H1 (cell line): ENCODE results near the gene XKR7. TPM values are rescaled to one million over a fixed set of nuclear protein-coding genes. Genes with fewer than 3 reads are reported as not detected.

ENCODE experiments used
- CTCF ChIA-PET: fragments of 300-600 bp; sonication (Branson Sonifier 250); formaldehyde crosslinking; loops from one replicate; lab custom pipeline; 2021; ENCODE audit not compliant: partially characterized antibody; lab: Charles Lee
- POLR2A ChIA-PET: fragments of 300-600 bp; sonication (Branson Sonifier 250); formaldehyde crosslinking; loops from one replicate; lab custom pipeline; 2021; ENCODE audit warnings: inconsistent platforms; ENCODE audit not compliant: partially characterized antibody; lab: Charles Lee
- DNase-seq, 2 experiments: peaks; one replicate each; pipeline versions ENCODE4 v3.0.0 to v3.0.0-alpha.2; 2010 to 2022; ENCODE audit warnings: low spot score in 2 of 2, low read depth in 1 of 2, mixed read lengths in 1 of 2
- FAIRE-seq: peaks from 2 replicates; lab custom pipeline; 2011; peaks lifted over from hg19 to GRCh38; lab: Jason Lieb, UNC
- H2AFZ ChIP-seq: 2 replicates; pipeline ENCODE4 v1.8.1; 2012; ENCODE audit warnings: low read length, inconsistent platforms
- H2AK5ac ChIP-seq: 2 replicates; pipeline ENCODE4 v1.6.1; 2013; ENCODE audit warnings: low read depth, low read length
- H2BK120ac ChIP-seq: replicated peaks from 2 replicates; pipeline ENCODE3; 2013; ENCODE audit warnings: low read depth, low read length, inconsistent platforms
- H2BK12ac ChIP-seq: 2 replicates; pipeline ENCODE4 v1.6.1; 2013; ENCODE audit warnings: low read depth, low read length
- H2BK15ac ChIP-seq: 2 replicates; pipeline ENCODE4 v1.6.1; 2013; ENCODE audit warnings: low read length
- H2BK20ac ChIP-seq: 2 replicates; pipeline ENCODE4 v1.6.1; 2013; ENCODE audit warnings: low read length
- H2BK5ac ChIP-seq: 2 replicates; pipeline ENCODE4 v1.6.1; 2013; ENCODE audit warnings: low read depth, low read length
- H3K14ac ChIP-seq: 2 replicates; pipeline ENCODE4 v1.6.1; 2013; ENCODE audit warnings: inconsistent platforms; ENCODE audit not compliant: insufficient read length
- H3K18ac ChIP-seq: 2 replicates; pipeline ENCODE4 v1.6.1; 2013; ENCODE audit warnings: low read length; ENCODE audit errors: extremely low read depth
- H3K23ac ChIP-seq: 2 replicates; pipeline ENCODE4 v1.6.1; 2013; ENCODE audit warnings: inconsistent platforms; ENCODE audit not compliant: insufficient read length
- H3K23me2 ChIP-seq: 2 replicates; pipeline ENCODE4 v1.6.1; 2013; ENCODE audit warnings: low read depth, low read length
- H3K27ac ChIP-seq: 2 replicates; pipeline ENCODE4 v1.6.1; 2011; ENCODE audit warnings: low read depth, low read length, inconsistent platforms
- H3K27me3 ChIP-seq, 4 experiments: replicated peaks in 1 of 4; 1 replicate in 1 of 4; 2 replicates in 3 of 4; pipeline versions ENCODE4 v1.6.1 to v1.8.1; 2011 to 2013; ENCODE audit warnings: low read length in 3 of 4, mild to moderate bottlenecking in 3 of 4, inconsistent platforms in 2 of 4, mixed read lengths in 2 of 4, moderate library complexity in 1 of 4; ENCODE audit not compliant: control insufficient read depth in 3 of 4, insufficient read depth in 3 of 4; ENCODE audit errors: extremely low read depth in 1 of 4
- H3K36me3 ChIP-seq, 4 experiments: 2 replicates each; pipeline versions ENCODE4 v1.6.1 to v1.8.1; 2011 to 2013; ENCODE audit warnings: mild to moderate bottlenecking in 4 of 4, low read length in 3 of 4, moderate library complexity in 2 of 4, control low read depth in 1 of 4, inconsistent platforms in 1 of 4; ENCODE audit not compliant: insufficient read depth in 4 of 4, control insufficient read depth in 2 of 4
- H3K4ac ChIP-seq: replicated peaks from 2 replicates; pipeline ENCODE3; 2013; ENCODE audit warnings: low read length, low read depth, mixed read lengths, inconsistent platforms; ENCODE audit not compliant: insufficient read length
- H3K4me1 ChIP-seq, 4 experiments: replicated peaks in 1 of 4; 1 replicate in 1 of 4; 2 replicates in 3 of 4; pipeline versions ENCODE4 v1.6.1 to v1.8.1; 2011 to 2013; ENCODE audit warnings: low read length in 3 of 4, inconsistent platforms in 2 of 4, mixed read lengths in 1 of 4; ENCODE audit not compliant: insufficient read depth in 4 of 4, control insufficient read depth in 3 of 4
- H3K4me2 ChIP-seq, 2 experiments: 2 replicates each; pipeline versions ENCODE4 v1.6.1 to v1.8.1; 2011 to 2013; ENCODE audit warnings: low read depth in 2 of 2, low read length in 2 of 2, control low read depth in 1 of 2, inconsistent platforms in 1 of 2, mild to moderate bottlenecking in 1 of 2; ENCODE audit not compliant: insufficient read depth in 1 of 2
- H3K4me3 ChIP-seq, 4 experiments: fragments of 200-600, 300-600 bp in 1 of 4; sonication (generic), shearing (Covaris generic), sonication (Bioruptor Twin) in 1 of 4; 2 replicates each; pipeline versions ENCODE4 v1.5.1 to v1.8.1; 2011 to 2016; ENCODE audit warnings: low read length in 4 of 4, low read depth in 3 of 4, control low read depth in 2 of 4, inconsistent platforms in 2 of 4, mild to moderate bottlenecking in 2 of 4, mixed read lengths in 1 of 4, moderate library complexity in 1 of 4; ENCODE audit not compliant: insufficient read depth in 2 of 4; ENCODE audit errors: extremely low read depth in 1 of 4
- H3K56ac ChIP-seq: replicated peaks from 2 replicates; pipeline ENCODE3; 2013; ENCODE audit warnings: low read depth, mild to moderate bottlenecking, mixed read lengths, low read length, inconsistent platforms; ENCODE audit not compliant: insufficient read length
- H3K79me1 ChIP-seq: 2 replicates; pipeline ENCODE4 v1.6.1; 2013; ENCODE audit warnings: low read depth, low read length, control low read depth
- H3K79me2 ChIP-seq, 2 experiments: 2 replicates each; pipeline versions ENCODE4 v1.6.1 to v1.8.1; 2012 to 2013; ENCODE audit warnings: low read length in 2 of 2, mild to moderate bottlenecking in 2 of 2, inconsistent platforms in 1 of 2; ENCODE audit not compliant: insufficient read depth in 2 of 2, control insufficient read depth in 1 of 2
- H3K9ac ChIP-seq, 4 experiments: replicated peaks in 1 of 4; 1 replicate in 1 of 4; 2 replicates in 3 of 4; pipeline versions ENCODE4 v1.6.1 to v1.8.1; 2011 to 2013; ENCODE audit warnings: low read depth in 3 of 4, low read length in 3 of 4, control low read depth in 2 of 4, mild to moderate bottlenecking in 2 of 4, moderate library complexity in 2 of 4, inconsistent platforms in 1 of 4; ENCODE audit errors: extremely low read depth in 1 of 4
- H3K9me3 ChIP-seq, 2 experiments: 2 replicates each; pipeline versions ENCODE4 v1.6.1 to v1.8.1; 2012 to 2013; ENCODE audit warnings: mild to moderate bottlenecking in 2 of 2, moderate library complexity in 2 of 2, control low read depth in 1 of 2, inconsistent platforms in 1 of 2, low read depth in 1 of 2, low read length in 1 of 2, mixed read lengths in 1 of 2; ENCODE audit not compliant: insufficient read depth in 2 of 2
- H4K20me1 ChIP-seq, 2 experiments: replicated peaks in 1 of 2; 2 replicates each; pipeline versions ENCODE3 to v1.8.1; 2011 to 2013; ENCODE audit warnings: inconsistent platforms in 2 of 2, low read length in 2 of 2, mild to moderate bottlenecking in 1 of 2; ENCODE audit not compliant: insufficient read depth in 2 of 2, control insufficient read depth in 1 of 2
- H4K5ac ChIP-seq: 2 replicates; pipeline ENCODE4 v1.6.1; 2013; ENCODE audit warnings: low read length, low read depth, mixed read lengths, inconsistent platforms; ENCODE audit not compliant: insufficient read length
- H4K8ac ChIP-seq: 2 replicates; pipeline ENCODE4 v1.8.0; 2013; ENCODE audit warnings: mild to moderate bottlenecking, moderate library complexity, low read length, inconsistent platforms; ENCODE audit not compliant: insufficient read depth; ENCODE audit errors: extremely low read depth
- H4K91ac ChIP-seq: replicated peaks from 2 replicates; pipeline ENCODE3; 2013; ENCODE audit warnings: low read length, mixed read lengths, inconsistent platforms; ENCODE audit not compliant: insufficient read length
- EZH2 ChIP-seq: fragments of 200-600 bp; sonication (generic); IDR thresholded peaks from 2 replicates; pipeline ENCODE4 v1.7.1; 2012; ENCODE audit warnings: low read depth, mild to moderate bottlenecking, moderate library complexity, low read length, inconsistent platforms; ENCODE audit not compliant: severe bottlenecking
- NRF1 ChIP-seq: IDR thresholded peaks from 2 replicates; pipeline ENCODE4 v1.6.1; 2011; ENCODE audit warnings: mild to moderate bottlenecking, low read depth, low read length, improper control_type of control experiment
- PHF8 ChIP-seq: fragments of 200-600 bp; sonication (generic); conservative IDR thresholded peaks from 2 replicates; pipeline ENCODE4 v1.7.1; 2012; ENCODE audit warnings: low read depth, mild to moderate bottlenecking, inconsistent platforms, low read length, moderate library complexity
- POU5F1 ChIP-seq: IDR thresholded peaks from 2 replicates; pipeline ENCODE4 v1.6.1; 2011; ENCODE audit warnings: low read depth, mild to moderate bottlenecking, low read length, moderate library complexity
- RBBP5 ChIP-seq: IDR thresholded peaks from 2 replicates; pipeline ENCODE4 v1.7.1; 2012; ENCODE audit warnings: low read depth, mild to moderate bottlenecking, inconsistent platforms, low read length, moderate library complexity, borderline replicate concordance
- WGBS, 2 experiments: shearing (Covaris generic) in 1 of 2; methylation state at CpG; one replicate each; pipeline versions ENCODE4 v1.1.6 to v1.1.7; 2013 to 2015; ENCODE audit warnings: low lambda C conversion rate in 2 of 2, mixed read lengths in 2 of 2, inconsistent platforms in 1 of 2, low coverage in 1 of 2, missing lambda C conversion rate in 1 of 2; ENCODE audit not compliant: insufficient replicate concordance in 2 of 2, insufficient coverage in 1 of 2, insufficient read length in 1 of 2; ENCODE audit errors: extremely low coverage in 1 of 2, missing lambda C conversion rate in 1 of 2; 5-methylcytosine and 5-hydroxymethylcytosine counted together
- polyA plus RNA-seq, 7 experiments: library from polyadenylated mRNA; depleted of rRNA in 3 of 7; stranded (reverse) in 5 of 7; unstranded in 2 of 7; fragments of >200 nt in 5 of 7; fragments of 200-250 nt in 2 of 7; gene quantifications; 1 replicate in 5 of 7; 2 replicates in 1 of 7; 4 replicates in 1 of 7; pipeline versions ENCODE4 v1.2.1 to v1.2.3, GENCODE V29; 2011 to 2013; ENCODE audit warnings: missing spikeins in 2 of 7, mixed read lengths in 2 of 7
- total RNA-seq: library from RNA; stranded (reverse); fragmentation: NEBNext Ultra II Directional; extraction: Animal tissue kit (Norgen Biotek cat#: 25700); gene quantifications from 2 replicates; pipeline ENCODE4 v1.2.1, GENCODE V29; 2021

The XKR7 gene
- total and polyA plus RNA-seq, 2 of the 8 experiments (the other 6 are each of a cell fraction or from before 2014, with no cell fraction given): 1.8 to 2.4 TPM

DNA sequence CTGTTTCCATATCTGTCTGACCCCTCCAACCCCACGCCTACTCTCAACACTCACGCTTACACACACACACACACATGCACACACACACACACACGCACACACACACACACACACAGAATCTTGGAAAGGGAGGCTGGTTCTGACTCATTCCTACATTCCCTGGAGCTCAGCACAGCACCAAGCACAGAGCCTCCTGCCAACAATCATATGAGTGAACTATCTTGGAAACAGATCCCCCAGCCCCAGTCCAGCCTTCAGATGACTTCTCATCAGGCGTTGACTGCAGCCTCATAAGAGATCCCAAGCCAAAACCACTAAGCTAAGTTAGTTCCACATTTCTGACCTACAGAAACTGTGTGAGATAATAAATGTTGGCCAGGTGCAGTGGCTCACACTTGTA is 70.0 kb downstream of the XKR7 start:
- H2BK20ac ChIP-seq: no peak overlapping the region
- H4K8ac ChIP-seq: no peak overlapping the region
- no peak overlapping the region for H2BK5ac ChIP-seq
- H3K4me1 ChIP-seq: peaks cover 0 to 8% (median 1%) of the 10 kb centered on the region in 4 experiments; a peak in 5 of 7 replicates
- H3K4me2 ChIP-seq: no peak overlapping the region
- WGBS, 2 experiments: 88% methylated on average over 4 of the region's 4 CpGs; no CpG with 5 or more reads in 1 of the 2 experiments
- no peak overlapping the region for H2BK12ac ChIP-seq
- H3K56ac ChIP-seq: no peak overlapping the region
- no peak overlapping the region; the same call in 1 of the 2 replicates for H2BK15ac ChIP-seq
- no peak overlapping the region for H4K91ac ChIP-seq
- H4K20me1 ChIP-seq: no peaks in the 10 kb centered on the region
- H2AK5ac ChIP-seq: no peak overlapping the region
- no peak overlapping the region for H3K27ac ChIP-seq
- H3K4me3 ChIP-seq: no peak overlapping the region
- ChIA-PET POLR2A (interaction anchor here (0.6 to 1.2 kb wide), 2 partner anchors 22 to 138 kb away, joined by 3 to 4 read pairs; no protein-coding TSS in a partner anchor), CTCF (interaction anchor here (10.4 kb wide), 1 partner anchor 53 kb away, joined by 176 read pairs; no protein-coding TSS in a partner anchor)
- no peaks in the 10 kb centered on the region for H3K9me3 ChIP-seq
- H3K79me1 ChIP-seq: no peaks in the 10 kb centered on the region
- no peaks in the 10 kb centered on the region for H3K79me2 ChIP-seq
- FAIRE-seq: no peak
- peaks cover 2% of the 10 kb centered on the region; the same call in 1 of the 2 replicates for H3K23me2 ChIP-seq
- H3K23ac ChIP-seq: no peak overlapping the region
- no peak for DNase-seq
- H3K18ac ChIP-seq: no peak overlapping the region
- H3K4ac ChIP-seq: no peak overlapping the region
- no peak overlapping the region for H2AFZ ChIP-seq
- no peak overlapping the region for H4K5ac ChIP-seq
- no peak overlapping the region for H3K9ac ChIP-seq
- no peaks in the 10 kb centered on the region for H3K36me3 ChIP-seq
- TF ChIP-seq POU5F1 (no peak), EZH2 (no peak), RBBP5 (no peak), NRF1 (no peak), PHF8 (no peak)
- H3K27me3 ChIP-seq: no peaks in the 10 kb centered on the region; a peak in 1 of 7 replicates
- H2BK120ac ChIP-seq: no peak overlapping the region
- no peak overlapping the region for H3K14ac ChIP-seq
